Erythroblast (primary cell): ENCODE results near the gene CFDP1.

Experiments
- GATA1 ChIP-seq: IDR thresholded peaks from 2 replicates; pipeline ENCODE4 v1.6.1; 2011; ENCODE audit warnings: low read depth, mild to moderate bottlenecking, control low read depth, low read length, moderate library complexity
- POLR2A ChIP-seq: IDR thresholded peaks from 2 replicates; pipeline ENCODE4 v1.6.1; 2011; ENCODE audit warnings: mild to moderate bottlenecking, low read length

- TF ChIP-seq POLR2A (no peak), GATA1 (no peak)
Observed at GRCh38 chr16:75249441-75249840, 183.9 kb downstream of the CFDP1 start.
